HG03196 (cell line): ENCODE measurements around the gene SMOC2.

Experiments
- ATAC-seq: cut with Tn5 transposase; IDR thresholded peaks from one replicate; pipeline ENCODE4 v1.9.1; 2021; ENCODE audit not compliant: unreplicated experiment

Gene SMOC2

GRCh38 chr6:168618546-168619315 is 177.7 kb downstream of the SMOC2 start:
- no peak for ATAC-seq

- ATAC-seq, result no peak
Observed at GRCh38 chr6:168619560-168620314, 178.8 kb downstream of the SMOC2 start.

- no peak for ATAC-seq
Observed at GRCh38 chr6:168620578-168620977, 179.6 kb downstream of the SMOC2 start.

GRCh38 chr6:168623736-168624135 is 182.8 kb downstream of the SMOC2 start:
- ATAC-seq, result no peak

GRCh38 chr6:168624540-168624939 is 183.6 kb downstream of the SMOC2 start:
- no peak for ATAC-seq

GRCh38 chr6:168624948-168625347 is 184.0 kb downstream of the SMOC2 start:
- no peak for ATAC-seq

- ATAC-seq, result no peak
Observed at GRCh38 chr6:168625602-168626001, 184.6 kb downstream of the SMOC2 start.

- no peak for ATAC-seq
Observed at GRCh38 chr6:168626046-168626602, 185.1 kb downstream of the SMOC2 start.

- no peak for ATAC-seq
Observed at GRCh38 chr6:168627506-168628175, 186.7 kb downstream of the SMOC2 start.

GRCh38 chr6:168628176-168628553 is 187.2 kb downstream of the SMOC2 start:
- ATAC-seq, result no peak

GRCh38 chr6:168628732-168629245 is 187.8 kb downstream of the SMOC2 start:
- ATAC-seq, result no peak

GRCh38 chr6:168631564-168631963 is 190.6 kb downstream of the SMOC2 start:
- ATAC-seq, result no peak

- ATAC-seq, result no peak
Observed at GRCh38 chr6:168632694-168633093, 191.7 kb downstream of the SMOC2 start.

GRCh38 chr6:168634541-168635328 is 193.8 kb downstream of the SMOC2 start:
- ATAC-seq, result no peak

- ATAC-seq, result no peak
Observed at GRCh38 chr6:168636147-168637004, 195.4 kb downstream of the SMOC2 start.

GRCh38 chr6:168637834-168638233 is 196.8 kb downstream of the SMOC2 start:
- ATAC-seq, result no peak

- no peak for ATAC-seq
Observed at GRCh38 chr6:168638468-168639271, 197.7 kb downstream of the SMOC2 start.

- ATAC-seq, result no peak
Observed at GRCh38 chr6:168640181-168640580, 199.2 kb downstream of the SMOC2 start.

GRCh38 chr6:168640768-168641167 is 199.8 kb downstream of the SMOC2 start:
- ATAC-seq, result no peak
